HepG2 (cell line): ENCODE measurements around the gene ISCA1. TPM values are rescaled to one million over a fixed set of nuclear protein-coding genes. Genes with fewer than 3 reads are reported as not detected.

ENCODE experiments used
- AKAP8 ChIP-seq: sonication (generic); formaldehyde crosslinking; IDR thresholded peaks from 2 replicates; pipeline ENCODE4 v1.5.1; 2020; ENCODE audit warnings: mild to moderate bottlenecking, missing genetic modification reagents
- ARID5B ChIP-seq: IDR thresholded peaks from 2 replicates; pipeline ENCODE4 v1.4.0; 2020; ENCODE audit warnings: mild to moderate bottlenecking, missing genetic modification reagents
- BCL6 ChIP-seq: IDR thresholded peaks from 2 replicates; pipeline ENCODE4 v1.6.1; 2016; ENCODE audit warnings: missing genetic modification reagents, missing compliant biosample characterization
- CC2D1A ChIP-seq: sonication (generic); formaldehyde crosslinking; IDR thresholded peaks from 2 replicates; pipeline ENCODE4 v1.8.1; 2023; ENCODE audit warnings: mild to moderate bottlenecking, missing genetic modification reagents
- CHD2 ChIP-seq: IDR thresholded peaks from 2 replicates; pipeline ENCODE4 v1.6.1; 2011; ENCODE audit warnings: low read depth, low read length, improper control_type of control experiment
- FOXP4 ChIP-seq: sonication (generic); formaldehyde crosslinking; IDR thresholded peaks from 2 replicates; pipeline ENCODE4 v1.4.0; 2020; ENCODE audit warnings: missing genetic modification reagents
- GRHL1 ChIP-seq: sonication (generic); formaldehyde crosslinking; conservative IDR thresholded peaks from 2 replicates; pipeline ENCODE4 v1.8.0; 2022; ENCODE audit warnings: missing genetic modification reagents
- HHEX ChIP-seq: IDR thresholded peaks from 2 replicates; pipeline ENCODE4 v1.6.1; 2016; ENCODE audit warnings: control low read depth
- KLF12 ChIP-seq: sonication (generic); formaldehyde crosslinking; IDR thresholded peaks from 2 replicates; pipeline ENCODE4 v1.4.0; 2020; ENCODE audit warnings: missing genetic modification reagents, borderline replicate concordance
- MAF1 ChIP-seq: sonication (generic); formaldehyde crosslinking; IDR thresholded peaks from 2 replicates; pipeline ENCODE4 v1.5.0; 2020; ENCODE audit warnings: missing genetic modification reagents, borderline replicate concordance
- SETDB1 ChIP-seq: sonication (generic); formaldehyde crosslinking; IDR thresholded peaks from 2 replicates; pipeline ENCODE4 v1.5.1; 2020; ENCODE audit warnings: missing genetic modification reagents, mild to moderate bottlenecking, borderline replicate concordance
- SP4 ChIP-seq: sonication (generic); formaldehyde crosslinking; IDR thresholded peaks from 2 replicates; pipeline ENCODE4 v1.8.1; 2023; ENCODE audit warnings: mild to moderate bottlenecking, missing genetic modification reagents
- TBL1XR1 ChIP-seq: fragments of 150-350 bp; IDR thresholded peaks from 2 replicates; pipeline ENCODE4 v1.6.1; 2014; ENCODE audit warnings: borderline replicate concordance, low read length; ENCODE audit not compliant: partially characterized antibody
- ZC3H4 ChIP-seq: sonication (generic); formaldehyde crosslinking; IDR thresholded peaks from 2 replicates; pipeline ENCODE4 v1.4.0; 2020; ENCODE audit warnings: missing genetic modification reagents, borderline replicate concordance
- ZNF17 ChIP-seq: sonication (generic); formaldehyde crosslinking; IDR thresholded peaks from 2 replicates; pipeline ENCODE4 v1.5.0; 2020; ENCODE audit warnings: mild to moderate bottlenecking, missing genetic modification reagents
- ZNF232 ChIP-seq: sonication (generic); formaldehyde crosslinking; IDR thresholded peaks from 2 replicates; pipeline ENCODE4 v1.4.0; 2020; ENCODE audit warnings: missing genetic modification reagents, borderline replicate concordance
- ZNF296 ChIP-seq: sonication (generic); formaldehyde crosslinking; conservative IDR thresholded peaks from 2 replicates; pipeline ENCODE4 v1.5.0; 2020; ENCODE audit warnings: mild to moderate bottlenecking, missing genetic modification reagents
- ZNF317 ChIP-seq: sonication (generic); formaldehyde crosslinking; IDR thresholded peaks from 2 replicates; pipeline ENCODE4 v1.5.0; 2020; ENCODE audit warnings: mild to moderate bottlenecking, missing genetic modification reagents
- ZNF512 ChIP-seq: sonication (generic); formaldehyde crosslinking; IDR thresholded peaks from 2 replicates; pipeline ENCODE4 v1.4.0; 2020; ENCODE audit warnings: mild to moderate bottlenecking, missing genetic modification reagents
- polyA plus RNA-seq, 8 experiments: library from polyadenylated mRNA; depleted of rRNA in 3 of 8; stranded (reverse) in 7 of 8; unstranded in 1 of 8; fragments of >200 nt; fragmentation: Illumina TruSeq in 4 of 8; extraction: Trizol in 4 of 8; gene quantifications; 2 replicates each; pipeline versions ENCODE4 v1.2.1 to v1.2.3, GENCODE V29; 2011 to 2016; ENCODE audit warnings: low read depth in 4 of 8, missing spikeins in 1 of 8, mixed read lengths in 1 of 8; ENCODE audit not compliant: insufficient read depth in 1 of 8
- total RNA-seq, 5 experiments: library from RNA; depleted of rRNA; stranded (reverse); fragments of >200 nt; fragmentation: Illumina TruSeq; extraction: Trizol; gene quantifications; 2 replicates each; pipeline ENCODE4 v1.2.3, GENCODE V29; 2016; ENCODE audit warnings: low read depth in 1 of 5

ISCA1 gene
- total and polyA plus RNA-seq, 2 of the 13 experiments (the other 11 are each of a cell fraction or from before 2014, with no cell fraction given) = 29.2 to 40.9 TPM

GRCh38 chr9:86282077-86282978, at the start of gene ISCA1 (continued):
- no peak for TF ChIP-seq SETDB1 (CRISPR knock-in tag)
- TF ChIP-seq CHD2 = 0 out of 2 replicates have a peak, but pooled peaks have one; percentile 2
- no peak for TF ChIP-seq HHEX
- no peak for TF ChIP-seq ZNF512 (CRISPR knock-in tag)
- TF ChIP-seq ZNF232 (CRISPR knock-in tag) = no peak
- no peak for TF ChIP-seq ZNF296 (CRISPR knock-in tag)
- TF ChIP-seq BCL6 (CRISPR knock-in tag) = peak; percentile 9; the same call in 1 of the 2 replicates
- TF ChIP-seq ZC3H4 (CRISPR knock-in tag) = no peak
- TF ChIP-seq AKAP8 (CRISPR knock-in tag) = peak; percentile 65; the same call in 1 of the 2 replicates
- TF ChIP-seq CC2D1A (CRISPR knock-in tag) = no peak
- TF ChIP-seq MAF1 (CRISPR knock-in tag) = 0 out of 2 replicates have a peak, but pooled peaks have one; percentile 12
- peak; percentile 71; the same call in 1 of the 2 replicates for TF ChIP-seq KLF12
- TF ChIP-seq FOXP4 = peak; percentile 76
- TF ChIP-seq ZNF317 (CRISPR knock-in tag) = peak; percentile 60
- no peak for TF ChIP-seq ZNF17 (CRISPR knock-in tag)
- TF ChIP-seq GRHL1 (CRISPR knock-in tag) = no peak
- TF ChIP-seq ARID5B (CRISPR knock-in tag) = no peak; the same call in 1 of the 2 replicates
- TF ChIP-seq TBL1XR1 = no peak
- peak; percentile 98 for TF ChIP-seq SP4 (CRISPR knock-in tag)
